HG03521 (cell line): ENCODE results near the gene GNG12.

ENCODE experiments used
- ATAC-seq: cut with Tn5 transposase; IDR thresholded peaks from one replicate; pipeline ENCODE4 v1.9.1; 2021; ENCODE audit warnings: mild to moderate bottlenecking, moderate library complexity; ENCODE audit not compliant: unreplicated experiment

Gene GNG12

GRCh38 chr1:67832737-67833601 is at the start of gene GNG12:
GNG12 (minus strand) TSS chr1:67833467; CDS start chr1:67707686, 125,781 bp downstream.
- ATAC-seq: no peak

GRCh38 chr1:67882196-67882958 is 49.1 kb upstream of the GNG12 start:
- no peak for ATAC-seq

- ATAC-seq: no peak
These were observed 46.9 kb upstream of the GNG12 start for GRCh38 chr1:67880056-67880601.

GRCh38 chr1:67879485-67879884 is 46.2 kb upstream of the GNG12 start:
- no peak for ATAC-seq

- ATAC-seq: no peak
These were observed 41.3 kb upstream of the GNG12 start for GRCh38 chr1:67874501-67875111.

GRCh38 chr1:67869233-67869632 is 36.0 kb upstream of the GNG12 start:
- ATAC-seq: no peak

- no peak for ATAC-seq
These were observed 30.4 kb upstream of the GNG12 start for GRCh38 chr1:67863637-67864036.

- ATAC-seq: no peak
These were observed 29.4 kb upstream of the GNG12 start for GRCh38 chr1:67862685-67863084.

- no peak for ATAC-seq
These were observed 28.7 kb upstream of the GNG12 start for GRCh38 chr1:67861856-67862516.

- no peak for ATAC-seq
These were observed 27.5 kb upstream of the GNG12 start for GRCh38 chr1:67860776-67861175.

- ATAC-seq: no peak
These were observed 23.7 kb upstream of the GNG12 start for GRCh38 chr1:67856921-67857320.

GRCh38 chr1:67855961-67856360 is 22.7 kb upstream of the GNG12 start:
- ATAC-seq: no peak

GRCh38 chr1:67855444-67855843 is 22.2 kb upstream of the GNG12 start:
- ATAC-seq: no peak

GRCh38 chr1:67853704-67854103 is 20.4 kb upstream of the GNG12 start:
- ATAC-seq: no peak

GRCh38 chr1:67851800-67852199 is 18.5 kb upstream of the GNG12 start:
- no peak for ATAC-seq

- ATAC-seq: no peak
These were observed 17.4 kb upstream of the GNG12 start for GRCh38 chr1:67850611-67851075.

- ATAC-seq: no peak
These were observed 16.9 kb upstream of the GNG12 start for GRCh38 chr1:67850151-67850551.

- ATAC-seq: no peak
These were observed 14.2 kb upstream of the GNG12 start for GRCh38 chr1:67847466-67847865.

GRCh38 chr1:67846538-67846937 is 13.3 kb upstream of the GNG12 start:
- no peak for ATAC-seq

GRCh38 chr1:67844988-67845387 is 11.7 kb upstream of the GNG12 start:
- no peak for ATAC-seq

GRCh38 chr1:67843746-67844145 is 10.5 kb upstream of the GNG12 start:
- ATAC-seq: no peak
